Measurements from ENCODE around the gene GKN2.

GKN2 gene

DNA sequence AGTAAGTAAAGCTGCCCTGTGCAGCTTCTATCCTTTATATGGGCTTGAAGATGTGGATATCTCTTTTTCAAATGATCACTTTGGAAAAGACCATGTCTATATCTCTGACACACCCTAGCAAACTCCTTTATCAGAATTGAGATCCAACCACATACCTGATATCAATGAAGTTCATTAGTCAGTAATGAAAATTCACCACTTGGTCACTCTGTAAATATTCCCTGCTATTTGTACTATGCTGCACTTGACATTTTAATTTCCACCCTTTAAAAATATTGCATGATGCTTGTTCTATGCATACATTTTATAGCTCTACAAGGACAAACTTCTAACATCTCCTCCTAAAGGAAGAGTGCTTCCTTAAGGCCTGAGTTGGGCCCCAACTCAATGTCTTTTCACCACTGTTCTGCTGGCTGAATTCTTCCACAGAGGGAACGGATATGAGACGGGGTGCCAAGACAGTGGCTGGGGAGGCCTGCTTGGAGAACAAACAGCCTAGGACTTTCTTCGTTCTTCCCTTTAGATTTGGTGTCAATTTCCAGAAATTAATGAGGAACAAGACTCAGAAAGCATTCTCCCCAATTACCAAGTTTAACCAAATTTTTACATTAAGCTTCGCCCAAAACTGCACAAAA lies at the start of gene GKN2:
Gene GKN2, minus strand, starts transcription at position 7 of the 635 bp plus-strand sequence. CDS start 32 bp downstream, outside the sequence.
- no peak for FAIRE-seq

DNA sequence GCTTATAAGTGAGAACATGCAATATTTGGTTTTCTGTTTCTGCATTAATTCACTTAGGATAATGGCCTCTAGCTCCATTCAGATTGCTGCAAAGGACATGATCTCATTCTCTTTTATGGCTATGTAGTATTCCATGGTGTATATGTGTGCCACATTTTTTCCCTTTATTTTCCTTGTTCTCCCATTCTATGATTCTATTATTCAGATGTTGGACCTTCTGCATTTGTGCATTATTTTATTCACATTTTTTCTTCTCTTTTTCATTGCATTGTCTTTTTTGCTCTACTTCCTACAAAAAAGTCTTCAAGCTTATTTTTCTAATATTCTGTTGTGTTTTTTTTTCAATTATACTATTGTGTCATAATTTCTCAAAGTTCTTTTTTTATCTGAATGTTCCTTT lies 49.2 kb upstream of the GKN2 start:
- FAIRE-seq (no peak), DNase-seq (ENCODE audit: insufficient read length, low spot score) (no peak)

More for the DNA sequence above, at the start of gene GKN2:
- no peak for DNase-seq (ENCODE audit: insufficient read length, low spot score)

DNA sequence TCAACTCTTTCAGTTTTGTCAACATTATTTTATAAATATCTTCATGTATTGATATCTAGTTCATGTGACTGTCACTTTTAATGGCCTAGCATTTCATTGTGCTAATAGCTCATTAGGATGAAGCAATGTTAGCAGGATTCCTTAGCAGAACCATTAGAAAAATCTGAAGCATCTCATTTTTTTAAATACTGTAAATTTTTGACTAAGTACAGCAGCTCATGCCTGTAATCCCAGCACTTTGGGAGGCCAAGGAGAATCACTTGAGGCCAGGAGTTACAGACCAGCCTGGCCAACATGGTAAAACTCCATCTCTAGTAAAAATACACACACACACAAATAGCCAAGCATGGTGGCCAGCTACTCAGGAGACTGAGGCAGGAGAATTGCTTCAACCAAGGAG lies 44.7 kb upstream of the GKN2 start:
- DNase-seq (ENCODE audit: insufficient read length, low spot score) (no peak), FAIRE-seq (no peak)

DNA sequence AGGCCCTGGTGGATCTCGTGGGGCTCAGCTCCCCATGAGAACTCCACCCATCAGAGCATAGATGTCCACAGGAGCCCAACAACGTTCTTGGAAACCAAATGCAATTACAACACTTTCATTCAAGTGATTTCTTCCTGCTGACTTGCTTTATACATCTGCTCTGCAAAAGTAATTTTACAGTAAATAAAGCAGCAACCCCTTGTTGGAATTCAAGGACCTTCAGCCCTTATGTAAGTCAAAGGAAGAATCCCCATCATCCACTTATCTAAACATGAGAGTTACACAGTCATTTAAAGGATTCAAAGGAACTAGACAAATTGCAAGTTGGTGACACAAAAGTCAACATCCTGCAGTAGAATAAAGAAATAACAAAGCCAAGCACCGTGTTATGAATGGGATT lies 43.2 kb upstream of the GKN2 start:
- DNase-seq (ENCODE audit: insufficient read length, low spot score) (no peak), FAIRE-seq (no peak)

- DNase-seq (ENCODE audit: insufficient read length, low spot score) (no peak), FAIRE-seq (no peak)
Observed at GRCh38 chr2:68994864-68995263, 42.2 kb upstream of the GKN2 start.

DNA sequence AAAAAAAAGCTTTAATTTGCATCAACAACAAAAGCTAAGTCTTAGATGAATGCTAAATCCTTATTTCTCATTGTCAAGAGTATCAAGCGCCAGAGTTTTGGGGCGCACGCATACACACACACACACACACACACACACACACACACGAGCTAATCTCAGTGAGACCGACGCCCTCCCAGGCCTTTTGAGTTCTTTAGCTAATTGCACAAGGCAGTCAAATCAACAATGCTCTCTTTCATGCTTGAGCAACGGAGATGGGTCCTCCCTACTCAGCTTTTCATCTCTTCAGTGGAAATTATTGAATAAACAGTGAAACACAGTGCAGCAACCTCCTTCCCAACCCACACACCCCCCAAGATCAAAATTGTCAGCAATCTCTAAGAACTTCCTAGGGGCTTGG lies 41.0 kb upstream of the GKN2 start:
- no peak for DNase-seq (ENCODE audit: insufficient read length, low spot score)
- no peak for FAIRE-seq

GRCh38 chr2:68992933-68993332 lies 40.2 kb upstream of the GKN2 start:
- DNase-seq (ENCODE audit: insufficient read length, low spot score), result no peak
- FAIRE-seq, result no peak

DNA sequence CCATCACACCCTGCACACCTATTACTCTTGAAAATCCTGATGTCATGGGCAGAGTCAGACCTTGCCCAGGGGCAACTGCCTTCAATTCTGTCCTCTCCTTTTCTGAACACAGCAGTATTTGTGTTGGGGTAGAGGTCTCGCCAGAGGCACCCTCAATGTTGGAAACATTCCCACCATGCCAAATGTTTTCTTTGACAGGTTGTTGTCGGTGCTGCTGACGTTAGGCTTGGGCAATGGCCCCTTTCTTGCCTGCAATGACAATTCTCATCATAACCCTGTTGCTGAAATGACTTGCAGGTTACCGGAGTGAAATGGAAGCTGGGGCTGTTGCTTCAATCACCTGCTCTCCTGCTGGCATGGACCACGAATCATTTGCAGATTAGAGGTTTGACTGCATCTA lies 39.6 kb upstream of the GKN2 start:
- no peak for FAIRE-seq
- no peak for DNase-seq (ENCODE audit: insufficient read length, low spot score)

DNA sequence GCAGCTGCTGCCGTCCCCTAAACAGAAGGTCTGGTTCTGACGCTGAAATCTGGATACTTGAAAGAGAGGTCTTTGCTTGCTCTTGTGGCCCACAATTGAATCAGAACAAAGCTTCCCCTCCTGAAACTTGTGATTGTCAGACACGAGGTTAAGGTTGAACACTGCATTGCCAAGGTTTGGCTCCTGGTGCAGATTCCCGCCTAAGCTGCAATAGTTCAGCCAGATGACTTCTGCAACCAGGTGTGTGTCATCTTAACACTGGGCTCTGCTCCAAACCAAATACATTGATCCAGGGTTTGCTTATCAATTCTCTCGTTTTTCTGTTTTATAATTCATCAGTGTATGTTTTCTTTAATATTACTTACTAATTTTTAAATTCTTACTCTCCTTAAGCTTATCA lies 36.3 kb upstream of the GKN2 start:
- no peak for FAIRE-seq
- no peak for DNase-seq (ENCODE audit: insufficient read length, low spot score)

GRCh38 chr2:68987021-68987503 lies 34.4 kb upstream of the GKN2 start:
- no peak for FAIRE-seq
- no peak for DNase-seq (ENCODE audit: insufficient read length, low spot score)

DNA sequence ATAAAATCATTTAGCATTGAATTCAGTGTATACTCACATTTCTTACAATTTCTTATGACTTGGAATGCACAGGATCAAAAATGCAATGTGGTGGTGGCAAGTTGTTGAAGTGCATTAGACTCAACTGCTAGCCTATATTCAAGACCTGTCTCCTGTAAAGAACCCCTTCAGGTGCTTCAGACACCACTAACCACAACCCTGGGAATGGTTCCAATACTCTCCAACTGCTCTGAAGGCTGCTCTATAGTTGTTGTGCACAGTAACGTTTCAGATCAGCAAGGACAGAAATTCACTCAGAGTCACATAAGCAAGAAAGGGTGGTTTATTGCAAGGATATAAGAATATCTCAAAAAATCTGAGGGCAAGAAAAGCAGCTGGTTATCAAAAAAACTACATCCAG lies 28.3 kb upstream of the GKN2 start:
- DNase-seq (ENCODE audit: insufficient read length, low spot score), result no peak
- FAIRE-seq, result no peak

DNA sequence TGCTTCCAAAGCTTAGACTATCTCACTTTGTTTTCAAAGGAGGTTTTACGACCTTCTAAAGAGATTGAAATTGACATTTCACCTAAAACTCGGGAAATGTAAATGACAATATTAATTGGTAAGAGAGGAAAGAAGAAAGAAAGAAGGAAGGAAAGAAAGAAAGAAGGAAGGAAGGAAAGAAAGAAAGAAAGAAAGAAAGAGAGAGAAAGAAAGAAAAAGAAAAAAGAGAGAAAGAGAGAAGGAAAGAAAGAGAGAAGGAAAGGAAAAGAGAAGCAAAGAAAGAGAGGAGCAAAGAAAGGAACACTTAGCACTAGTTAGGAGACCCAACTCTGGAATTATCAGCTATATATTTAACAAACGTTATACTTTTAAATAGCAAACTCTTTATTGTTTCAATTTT lies 25.4 kb upstream of the GKN2 start:
- FAIRE-seq, result no peak
- no peak for DNase-seq (ENCODE audit: insufficient read length, low spot score)

GRCh38 chr2:68977453-68977852 lies 24.8 kb upstream of the GKN2 start:
- no peak for DNase-seq (ENCODE audit: insufficient read length, low spot score)
- FAIRE-seq, result no peak

- FAIRE-seq (no peak), DNase-seq (ENCODE audit: insufficient read length, low spot score) (no peak)
Observed at GRCh38 chr2:68975844-68976243, 23.2 kb upstream of the GKN2 start.

DNA sequence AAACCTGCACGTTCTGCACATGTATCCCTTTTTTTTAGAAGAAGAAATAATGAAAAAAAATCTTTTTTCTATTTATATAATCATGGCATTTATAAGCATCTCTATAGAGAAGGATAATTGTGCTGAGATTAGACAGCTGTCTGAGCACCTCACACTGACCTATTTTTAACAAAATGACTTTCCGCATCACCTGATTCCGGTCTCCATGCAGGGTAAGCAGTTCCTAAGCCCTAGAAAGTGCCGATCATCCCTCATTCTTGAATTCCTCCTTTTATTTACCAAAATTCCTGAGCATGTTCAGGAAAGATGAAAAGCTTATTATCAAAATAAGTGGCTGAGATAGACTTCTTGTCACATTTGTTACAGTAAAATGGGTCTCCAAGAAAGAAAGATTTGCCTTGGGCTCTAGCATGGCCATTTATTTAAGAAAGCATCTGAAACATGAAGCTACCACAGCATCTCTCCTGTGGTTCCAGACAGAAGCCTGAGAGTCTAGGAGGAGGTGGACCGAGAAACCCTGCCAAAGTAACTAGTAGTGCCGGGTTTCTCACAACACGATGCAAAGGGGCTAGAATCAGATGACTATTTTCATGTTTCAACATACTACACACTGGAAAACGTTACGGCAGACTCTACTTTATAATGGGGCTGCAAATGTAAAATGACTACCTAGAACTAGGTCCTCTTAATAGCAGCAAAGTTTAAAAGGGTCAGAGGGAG lies 22.4 kb upstream of the GKN2 start:
- DNase-seq (ENCODE audit: insufficient read length, low spot score), result no peak
- FAIRE-seq, result no peak

- DNase-seq (ENCODE audit: insufficient read length, low spot score), result no peak
Observed at GRCh38 chr2:68974251-68974650, 21.6 kb upstream of the GKN2 start, which contains the start of gene GKN1. GKN1 (plus strand) TSS chr2:68974636; CDS start chr2:68974678, 42 bp downstream.

GRCh38 chr2:68971591-68972231 lies 19.0 kb upstream of the GKN2 start:
- FAIRE-seq (no peak), DNase-seq (ENCODE audit: insufficient read length, low spot score) (no peak)

More at GRCh38 chr2:68974251-68974650, 21.6 kb upstream of the GKN2 start, which contains the start of gene GKN1:
- no peak for FAIRE-seq

DNA sequence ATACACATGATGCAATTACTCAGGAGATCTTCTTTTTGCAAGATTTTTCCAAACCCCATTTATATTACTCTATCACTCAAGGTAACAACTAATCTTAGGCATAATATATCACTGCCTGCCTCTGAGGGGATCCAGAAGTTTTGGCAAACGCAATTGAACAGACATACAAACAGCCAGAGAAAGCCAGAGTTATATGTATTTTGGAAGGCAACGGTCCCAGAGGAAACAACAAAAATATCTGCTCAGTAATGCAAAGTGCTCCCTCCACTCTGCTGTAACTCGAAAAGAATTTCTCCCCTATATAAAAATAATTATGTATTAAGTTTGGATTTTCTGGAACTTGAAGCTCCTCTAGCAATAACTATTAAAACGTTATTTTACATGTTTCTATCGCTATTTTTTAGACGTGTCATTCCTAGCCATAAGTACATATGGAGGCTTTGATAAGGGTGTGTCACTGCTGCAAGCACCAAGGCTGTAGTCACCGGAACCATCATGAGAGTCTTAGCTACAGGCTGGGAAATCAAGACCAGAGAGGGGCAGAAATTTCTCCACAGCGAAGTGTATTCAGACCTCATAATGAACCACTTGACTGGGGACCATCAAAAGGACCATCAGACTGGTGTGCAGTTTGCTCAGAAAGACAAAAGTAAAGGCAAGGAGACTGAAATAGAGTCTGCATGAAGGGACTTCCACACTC lies 18.0 kb upstream of the GKN2 start:
- DNase-seq (ENCODE audit: insufficient read length, low spot score) (no peak), FAIRE-seq (no peak)

DNA sequence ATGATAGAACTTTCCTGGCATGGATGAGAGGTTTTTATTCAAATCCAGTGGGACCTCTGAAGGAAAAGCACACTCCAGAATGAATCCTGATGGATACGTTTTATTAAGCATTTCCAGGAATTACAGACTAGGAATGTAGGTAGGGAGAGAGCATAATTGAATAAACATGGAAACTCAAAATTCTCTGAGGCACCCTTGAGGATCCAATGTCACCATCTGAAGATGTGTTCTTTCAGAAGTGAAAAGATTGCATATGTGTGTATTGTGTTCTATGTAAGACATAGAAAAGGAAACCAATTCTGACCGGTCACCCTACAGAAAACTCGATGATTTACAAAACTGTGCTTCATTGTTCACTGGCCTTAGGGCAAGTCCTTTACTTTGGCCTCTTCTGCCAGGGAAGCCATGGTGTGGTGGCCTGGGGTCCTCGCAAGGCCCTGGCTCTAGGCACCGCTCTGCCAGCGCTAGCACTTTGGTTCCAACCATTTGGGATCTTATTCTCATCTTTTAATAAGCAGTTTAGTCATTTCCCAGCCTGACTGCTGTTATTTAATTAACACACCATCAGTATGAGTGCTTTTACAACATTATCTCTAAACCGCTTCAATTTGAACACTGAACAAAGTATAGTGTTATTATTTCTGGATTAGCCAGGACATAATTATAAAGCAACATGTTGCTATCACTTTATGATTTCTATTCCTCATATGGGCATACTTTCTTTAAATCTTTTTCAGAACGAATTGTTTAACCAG lies 17.2 kb upstream of the GKN2 start:
- FAIRE-seq, result no peak
- no peak for DNase-seq (ENCODE audit: insufficient read length, low spot score)

- DNase-seq (ENCODE audit: insufficient read length, low spot score) (no peak), FAIRE-seq (no peak)
Observed at GRCh38 chr2:68968221-68968620, 15.5 kb upstream of the GKN2 start.
